ENCODE data around the gene ZNF638.

ZNF638 gene

GRCh38 chr2:71332435-71332796, 834 bp downstream of the ZNF638 start:
- no peak for TF ChIP-seq EZH2phosphoT487 (conservative IDR thresholded peaks at IDR 0.05; ENCODE audit: low read length)
- no peak for TF ChIP-seq CTCF (IDR thresholded peaks at IDR 0.05; ENCODE audit: insufficient read depth, low read length, poor library complexity, severe bottlenecking)
- H3K4me3 ChIP-seq (ENCODE audit: insufficient read depth, low read length, poor library complexity, severe bottlenecking) = peak overlapping the region; percentile 74
- peaks cover 16% of the 10 kb centered on the region for H4K20me1 ChIP-seq (ENCODE audit: low read depth, low read length)
- peak overlapping the region; percentile 83 for H3K9ac ChIP-seq (ENCODE audit: low read length)
- peaks cover 58% of the 10 kb centered on the region for H3K79me2 ChIP-seq (ENCODE audit: insufficient read depth, low read length)
- 0 out of 2 replicates have a peak overlapping the region, but pooled peaks have one; percentile 14 for H3K27ac ChIP-seq (ENCODE audit: low read depth, low read length)
- no peak overlapping the region for H2AFZ ChIP-seq (ENCODE audit: low read depth, low read length, severe bottlenecking)
- no peaks in the 10 kb centered on the region for H3K9me2 ChIP-seq (replicated peaks; ENCODE audit: insufficient read depth, low read length)
- H3K36me3 ChIP-seq (ENCODE audit: low read length) = peaks cover 4% of the 10 kb centered on the region; the same call in 1 of the 2 replicates
- H3K4me2 ChIP-seq (ENCODE audit: low read depth, low read length, poor library complexity, severe bottlenecking) = peak overlapping the region; percentile 100
- H3K9me3 ChIP-seq (ENCODE audit: insufficient read depth, low read length) = no peaks in the 10 kb centered on the region
- no peaks in the 10 kb centered on the region for H3F3A ChIP-seq (ENCODE audit: insufficient read depth)
- H3K27me3 ChIP-seq (ENCODE audit: low read length) = no peaks in the 10 kb centered on the region

GRCh38 chr2:71333619-71334018, 2.0 kb downstream of the ZNF638 start:
- peak overlapping the region; percentile 83 for H3K9ac ChIP-seq (ENCODE audit: low read length)
- no peak for TF ChIP-seq EZH2phosphoT487 (conservative IDR thresholded peaks at IDR 0.05; ENCODE audit: low read length)
- no peak for TF ChIP-seq CTCF (IDR thresholded peaks at IDR 0.05; ENCODE audit: insufficient read depth, low read length, poor library complexity, severe bottlenecking)
- no peaks in the 10 kb centered on the region for H3K27me3 ChIP-seq (ENCODE audit: low read length)
- peaks cover 16% of the 10 kb centered on the region for H4K20me1 ChIP-seq (ENCODE audit: low read depth, low read length)
- H3K9me3 ChIP-seq (ENCODE audit: insufficient read depth, low read length) = no peaks in the 10 kb centered on the region
- H3K27ac ChIP-seq (ENCODE audit: low read depth, low read length) = peak overlapping the region; percentile 14; the same call in 1 of the 2 replicates
- H3K36me3 ChIP-seq (ENCODE audit: low read length) = peaks cover 4% of the 10 kb centered on the region; the same call in 1 of the 2 replicates
- H3F3A ChIP-seq (ENCODE audit: insufficient read depth) = no peaks in the 10 kb centered on the region
- H3K4me3 ChIP-seq (ENCODE audit: insufficient read depth, low read length, poor library complexity, severe bottlenecking) = peak overlapping the region; percentile 74
- H3K4me2 ChIP-seq (ENCODE audit: low read depth, low read length, poor library complexity, severe bottlenecking) = peak overlapping the region; percentile 100
- H3K9me2 ChIP-seq (replicated peaks; ENCODE audit: insufficient read depth, low read length) = no peaks in the 10 kb centered on the region
- H2AFZ ChIP-seq (ENCODE audit: low read depth, low read length, severe bottlenecking) = no peak overlapping the region
- peaks cover 71% of the 10 kb centered on the region for H3K79me2 ChIP-seq (ENCODE audit: insufficient read depth, low read length)

GRCh38 chr2:71336384-71336783, 4.8 kb downstream of the ZNF638 start:
- H3K9me2 ChIP-seq (replicated peaks; ENCODE audit: insufficient read depth, low read length) = no peaks in the 10 kb centered on the region
- no peaks in the 10 kb centered on the region for H3F3A ChIP-seq (ENCODE audit: insufficient read depth)
- no peak overlapping the region for H3K4me2 ChIP-seq (ENCODE audit: low read depth, low read length, poor library complexity, severe bottlenecking)
- H3K9me3 ChIP-seq (ENCODE audit: insufficient read depth, low read length) = no peaks in the 10 kb centered on the region
- H3K27me3 ChIP-seq (ENCODE audit: low read length) = no peaks in the 10 kb centered on the region
- peaks cover 4% of the 10 kb centered on the region; the same call in 1 of the 2 replicates for H3K36me3 ChIP-seq (ENCODE audit: low read length)
- peaks cover 98% of the 10 kb centered on the region for H3K79me2 ChIP-seq (ENCODE audit: insufficient read depth, low read length)
- no peak for TF ChIP-seq EZH2phosphoT487 (conservative IDR thresholded peaks at IDR 0.05; ENCODE audit: low read length)
- no peak for TF ChIP-seq CTCF (IDR thresholded peaks at IDR 0.05; ENCODE audit: insufficient read depth, low read length, poor library complexity, severe bottlenecking)
- no peak overlapping the region for H3K9ac ChIP-seq (ENCODE audit: low read length)
- peaks cover 37% of the 10 kb centered on the region for H4K20me1 ChIP-seq (ENCODE audit: low read depth, low read length)
- H3K4me3 ChIP-seq (ENCODE audit: insufficient read depth, low read length, poor library complexity, severe bottlenecking) = no peak overlapping the region
- H2AFZ ChIP-seq (ENCODE audit: low read depth, low read length, severe bottlenecking) = no peak overlapping the region
- H3K27ac ChIP-seq (ENCODE audit: low read depth, low read length) = no peak overlapping the region
